Retina (tissue), 1 donor: ENCODE measurements around the gene HHATL.

Experiments used
- DNase-seq: peaks from one replicate; pipeline ENCODE4 v3.0.0-alpha.2; 2016

The HHATL gene

DNA sequence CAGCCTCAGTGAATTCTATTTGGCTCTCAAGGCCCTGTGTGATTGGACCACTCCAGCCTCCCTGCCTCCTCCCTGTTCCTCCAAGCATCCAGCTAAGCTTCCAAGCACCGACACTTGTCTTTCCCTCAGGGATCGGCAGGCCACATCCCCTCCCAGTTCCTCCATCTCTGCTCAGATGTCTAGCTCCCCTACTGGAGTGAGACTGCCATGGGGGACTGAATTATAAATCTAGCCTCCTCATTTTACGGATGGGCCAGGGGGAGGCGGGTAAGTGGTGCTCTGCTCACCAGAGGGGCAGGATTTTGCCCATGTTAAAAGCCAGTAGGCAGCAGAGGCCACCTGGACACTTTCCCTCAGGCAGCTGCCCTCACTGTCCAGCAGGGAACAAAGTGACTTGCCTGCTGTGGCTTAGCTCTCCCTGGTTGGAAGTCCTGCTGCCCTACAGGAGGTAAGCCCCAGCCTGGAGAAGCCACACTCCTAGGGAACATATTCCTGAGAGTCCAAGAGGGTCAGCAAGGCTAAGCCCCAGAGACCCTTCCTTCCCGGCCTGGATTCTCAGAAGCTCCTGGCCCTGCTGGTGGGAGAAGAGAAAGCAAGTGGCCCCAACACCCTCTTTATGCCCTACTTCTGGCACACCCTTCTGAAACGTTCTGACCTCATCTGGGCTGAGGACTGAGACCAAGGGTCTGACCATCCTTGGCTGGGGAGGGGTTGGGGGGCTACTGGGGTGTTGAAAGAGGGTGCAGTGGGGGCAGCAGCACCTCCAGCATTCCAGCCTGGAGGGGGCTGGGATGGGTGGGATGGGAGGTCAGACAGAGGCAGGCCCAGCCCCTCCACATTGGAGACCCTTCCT is 9.1 kb upstream of the HHATL start:
- no peak for DNase-seq

DNA sequence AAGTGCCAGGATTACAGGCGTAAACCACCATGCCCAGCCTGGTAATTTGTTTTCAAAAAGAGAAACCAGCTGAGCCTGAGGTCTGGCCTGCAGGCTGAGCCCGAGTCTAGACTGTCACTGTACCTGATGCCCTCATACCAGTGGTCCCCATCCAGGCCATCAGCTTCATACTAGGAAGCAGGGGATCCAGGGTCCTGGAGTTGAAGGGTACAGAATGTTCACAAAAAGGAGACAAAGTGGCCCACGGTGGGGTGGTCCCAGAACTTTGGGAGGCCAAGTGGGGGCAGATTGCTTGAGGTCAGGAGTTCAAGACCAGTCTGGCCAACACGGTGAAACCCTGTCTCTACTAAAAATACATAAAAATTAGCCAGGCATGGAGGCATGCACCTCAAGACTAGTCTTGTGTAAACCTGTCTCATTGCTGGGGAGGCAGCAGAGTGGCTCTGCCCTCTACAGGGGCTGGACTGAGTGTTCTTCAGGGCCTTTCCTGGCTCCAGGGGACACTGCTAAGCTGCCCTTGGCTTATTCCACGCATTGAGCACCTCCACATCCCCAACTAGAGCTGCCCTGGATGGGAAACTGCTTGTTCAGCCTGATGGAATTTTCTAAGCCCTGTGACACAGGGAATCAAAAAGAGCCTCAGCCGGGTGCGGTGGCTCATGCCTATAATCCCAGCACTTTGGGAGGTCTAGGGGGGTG is 7.9 kb upstream of the HHATL start:
- no peak for DNase-seq

DNA sequence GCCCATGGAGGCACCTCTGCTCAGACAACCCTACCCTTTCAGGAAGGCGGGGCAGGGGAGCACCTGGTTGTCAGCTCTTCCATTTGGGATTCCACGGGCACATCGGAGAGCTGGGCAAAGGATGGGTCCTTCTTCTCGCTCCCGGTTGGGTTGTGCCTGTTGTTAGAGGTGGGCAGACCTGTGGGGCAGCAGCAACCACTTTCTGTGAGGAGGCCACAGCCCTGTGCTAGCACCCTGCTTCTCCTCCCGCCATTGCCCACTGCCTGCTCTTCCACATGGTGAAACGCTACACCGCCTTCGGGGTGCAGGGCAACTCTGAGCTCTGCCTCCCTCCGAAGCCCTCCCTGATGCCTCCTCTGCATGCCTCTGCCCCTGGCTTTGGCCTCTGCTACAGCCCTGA is 7.0 kb upstream of the HHATL start:
- no peak for DNase-seq

DNA sequence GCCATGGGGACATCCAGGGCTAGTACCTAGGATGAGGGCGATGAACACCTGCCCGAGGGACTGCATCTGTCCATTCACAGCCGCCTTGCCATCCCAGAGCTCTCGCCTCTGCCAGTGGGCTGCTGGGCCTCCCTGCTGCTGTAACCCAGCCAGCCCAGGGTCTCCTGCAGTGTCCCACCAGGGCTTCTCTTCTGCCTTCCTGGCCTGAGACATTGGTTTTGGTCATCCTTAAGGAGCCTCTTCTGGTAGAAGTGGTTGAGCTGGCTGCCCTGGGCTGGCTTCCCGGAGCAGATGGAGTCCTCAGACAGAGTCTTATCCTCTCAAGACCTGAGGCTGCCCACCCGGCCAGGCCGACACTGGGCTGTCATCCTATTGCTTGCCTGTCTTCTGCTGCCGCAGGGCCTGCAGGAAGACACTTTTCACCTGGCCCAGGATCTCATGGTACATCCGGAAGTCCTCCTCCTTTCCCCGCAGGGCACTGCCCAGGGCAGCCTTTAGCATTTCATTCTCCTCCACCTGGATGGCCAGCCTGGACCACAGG is 6.1 kb upstream of the HHATL start:
- DNase-seq, result no peak

DNA sequence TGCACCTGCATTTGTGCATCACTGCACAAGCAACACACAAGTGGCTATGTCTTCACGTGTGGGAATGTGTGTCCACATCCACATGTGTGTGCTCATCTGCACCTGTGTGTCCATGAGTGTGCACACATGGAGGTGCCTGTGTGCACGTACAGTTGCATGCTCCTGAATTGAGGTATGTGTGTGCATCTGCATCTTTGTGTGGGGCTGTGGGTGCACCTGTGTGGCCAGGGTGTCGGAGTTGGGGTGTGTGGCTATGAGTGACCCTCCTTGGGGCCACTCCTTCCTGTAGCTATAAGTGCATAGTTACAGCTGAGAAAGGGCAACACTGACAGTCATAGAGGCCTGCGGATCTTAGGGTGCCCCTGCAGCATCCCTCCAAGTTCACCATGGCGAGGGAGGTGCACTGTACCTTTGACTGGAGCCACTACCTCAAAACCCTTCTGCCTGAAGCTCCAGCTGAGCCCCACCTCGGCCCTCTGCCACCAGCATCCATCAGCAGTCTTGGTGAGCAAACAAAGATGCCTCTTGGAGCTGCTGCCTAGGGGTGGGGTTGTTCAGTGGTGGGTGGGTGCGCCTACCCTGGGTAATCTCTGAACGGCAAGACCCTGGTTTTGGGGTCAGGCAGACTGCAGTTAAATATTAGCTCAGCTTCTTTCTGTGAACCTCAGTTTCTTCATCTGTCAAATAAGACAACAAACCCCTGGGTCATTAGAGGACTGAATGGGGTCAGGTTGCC is 5.2 kb upstream of the HHATL start:
- DNase-seq, result no peak

DNA sequence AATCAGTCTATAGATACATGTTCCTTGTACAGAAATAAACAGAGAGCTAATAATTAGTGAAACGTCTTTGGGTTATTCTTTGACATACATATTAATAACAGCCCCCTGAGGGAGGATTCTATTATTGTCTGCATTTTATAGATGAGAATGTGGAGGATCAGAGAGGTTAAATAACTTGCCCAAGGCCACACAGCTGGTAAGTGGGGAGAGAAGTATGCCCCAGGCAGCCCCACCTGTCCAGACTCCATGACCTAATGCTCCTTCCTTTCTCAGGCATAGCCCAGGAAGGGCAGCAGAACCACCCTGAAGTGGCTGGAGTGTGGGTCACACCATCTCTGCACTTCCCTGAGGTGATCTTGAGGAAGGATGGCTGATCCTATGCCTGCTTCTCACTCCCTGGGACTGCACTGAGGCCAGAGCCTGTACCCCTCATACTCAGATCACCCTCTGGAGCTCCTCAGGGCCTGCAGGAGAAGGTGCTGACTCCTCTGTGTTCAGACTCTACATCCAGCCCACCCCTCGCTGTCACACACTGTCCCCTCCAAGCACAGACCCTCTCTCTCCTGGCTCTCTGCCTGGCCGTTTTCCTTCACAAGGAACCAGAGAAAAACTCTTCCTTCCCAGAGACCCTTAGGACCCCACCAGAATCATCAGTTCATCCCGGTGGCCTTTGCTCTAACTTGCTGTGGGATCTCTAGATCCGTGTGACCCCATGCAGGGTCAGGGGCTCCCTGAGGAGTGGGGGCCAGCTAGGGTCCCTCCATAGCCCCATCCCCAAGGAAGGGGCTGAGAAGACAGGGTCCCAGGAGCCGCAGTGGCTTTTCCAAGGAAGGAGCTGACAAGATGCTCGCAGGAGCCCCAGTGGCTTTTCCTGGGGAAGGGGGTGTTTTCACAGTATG is 4.4 kb upstream of the HHATL start:
- no peak for DNase-seq

DNA sequence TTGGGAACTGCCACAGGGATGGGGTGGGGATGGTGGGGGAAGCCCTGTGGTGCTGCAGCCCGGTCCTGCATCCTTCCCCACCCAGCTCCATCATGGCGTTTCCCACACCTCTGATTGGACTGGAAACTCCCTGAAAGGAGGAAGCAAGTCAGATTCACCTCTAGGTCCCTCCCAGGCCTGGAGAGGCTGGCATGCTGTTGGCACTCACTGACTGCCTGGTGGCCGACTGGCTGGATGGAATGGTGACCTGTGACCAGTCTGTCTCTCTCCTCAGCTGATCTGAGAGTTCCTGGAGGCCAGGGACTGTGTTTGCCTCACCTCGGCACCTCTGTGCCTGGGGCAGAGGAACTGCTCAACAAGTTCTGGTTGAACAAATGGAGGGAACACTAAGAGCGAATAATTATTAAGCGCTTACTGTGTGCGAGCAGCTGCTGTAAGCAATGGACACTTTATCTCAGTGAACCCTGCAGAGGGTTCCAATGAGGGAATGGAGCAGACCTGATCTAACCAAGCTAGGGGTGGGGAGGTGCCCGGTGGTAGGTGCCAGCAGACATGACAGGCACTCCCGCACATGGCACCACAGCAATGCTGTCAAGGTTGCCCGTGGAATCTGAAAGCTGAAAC is 3.5 kb upstream of the HHATL start:
- no peak for DNase-seq

DNA sequence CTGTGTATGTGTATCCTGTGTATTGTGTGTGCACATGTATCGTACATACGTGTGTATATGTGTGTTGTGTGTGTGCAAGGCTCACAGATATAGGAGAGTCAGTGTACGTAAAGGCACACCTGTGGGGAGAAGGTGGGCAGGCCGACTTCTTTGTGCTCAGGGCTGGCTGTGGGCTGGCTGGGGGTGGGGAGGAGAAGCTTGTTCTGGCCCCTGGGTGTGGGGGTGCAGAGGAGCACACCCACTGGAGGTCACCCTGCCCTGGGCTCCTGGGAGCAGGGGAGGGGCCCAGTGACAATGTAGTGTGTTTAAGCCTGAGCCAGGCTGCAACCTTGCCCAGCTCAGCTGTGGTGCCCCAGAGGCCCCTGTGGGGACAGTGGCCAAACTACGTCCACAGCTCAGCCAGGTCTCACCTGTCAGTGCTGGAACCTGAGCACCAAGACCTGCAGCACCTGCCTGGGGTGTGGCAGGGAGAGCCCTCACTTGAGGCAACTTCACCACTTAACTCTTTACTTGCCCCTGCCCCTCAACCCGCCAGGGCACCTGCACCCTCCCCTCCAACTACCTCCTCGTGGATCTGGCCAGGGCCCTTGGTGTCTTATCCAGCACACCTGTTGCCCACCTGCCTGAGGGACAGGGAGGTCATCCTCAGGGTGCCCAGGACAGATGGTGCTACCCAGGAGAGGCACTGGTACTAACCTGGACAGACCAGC is 2.6 kb upstream of the HHATL start:
- no peak for DNase-seq

DNA sequence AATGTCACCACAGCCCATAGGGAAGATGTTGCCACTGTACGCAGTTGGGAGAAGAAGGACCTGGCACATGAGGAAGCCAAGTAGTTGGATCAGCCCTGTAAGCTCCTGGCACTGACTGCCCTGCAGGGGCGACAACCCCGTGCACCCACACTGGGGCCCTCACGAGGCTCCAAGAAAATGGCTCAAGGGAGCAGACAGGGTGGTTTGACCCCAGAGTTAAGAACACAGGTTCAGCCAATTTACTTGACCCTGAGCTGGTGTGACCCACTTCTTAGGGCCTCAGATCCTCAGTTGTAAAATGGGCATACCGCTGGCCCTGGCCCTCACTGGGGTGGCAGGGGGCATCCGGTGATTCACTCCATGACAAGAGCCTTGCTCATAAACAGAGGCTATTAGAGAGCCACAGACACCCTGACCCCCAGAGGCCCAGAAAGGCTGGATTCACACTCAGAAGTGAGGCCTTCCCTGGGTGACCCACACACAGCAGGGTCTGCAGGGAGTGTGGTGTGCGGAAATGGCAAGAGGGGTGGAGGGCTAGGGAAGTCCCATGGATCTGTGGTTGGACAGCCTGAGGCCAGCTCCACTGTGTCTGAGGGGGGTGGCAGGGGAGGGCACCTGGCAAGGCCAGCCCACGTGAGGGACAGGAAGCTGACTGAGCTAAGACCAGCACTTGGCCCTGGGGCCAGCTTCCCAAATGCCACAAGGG is 1.7 kb upstream of the HHATL start:
- no peak for DNase-seq

DNA sequence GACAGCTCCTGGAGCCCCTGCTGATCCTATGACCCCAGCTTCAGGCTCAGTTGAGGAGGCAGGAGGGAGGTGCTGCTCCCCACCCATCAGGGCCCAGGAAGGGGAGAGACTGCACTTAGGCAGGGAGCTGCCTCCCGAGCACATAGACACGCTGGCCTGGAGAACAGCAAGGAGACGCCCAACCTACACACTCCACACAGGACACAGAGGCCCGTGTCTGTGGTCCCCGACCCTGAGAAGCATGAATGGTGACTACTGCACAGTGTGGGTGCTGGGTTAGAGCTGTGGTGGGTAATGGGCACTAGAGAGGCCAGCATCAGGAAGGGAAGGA is 1.1 kb upstream of the HHATL start:
- DNase-seq, result no peak

DNA sequence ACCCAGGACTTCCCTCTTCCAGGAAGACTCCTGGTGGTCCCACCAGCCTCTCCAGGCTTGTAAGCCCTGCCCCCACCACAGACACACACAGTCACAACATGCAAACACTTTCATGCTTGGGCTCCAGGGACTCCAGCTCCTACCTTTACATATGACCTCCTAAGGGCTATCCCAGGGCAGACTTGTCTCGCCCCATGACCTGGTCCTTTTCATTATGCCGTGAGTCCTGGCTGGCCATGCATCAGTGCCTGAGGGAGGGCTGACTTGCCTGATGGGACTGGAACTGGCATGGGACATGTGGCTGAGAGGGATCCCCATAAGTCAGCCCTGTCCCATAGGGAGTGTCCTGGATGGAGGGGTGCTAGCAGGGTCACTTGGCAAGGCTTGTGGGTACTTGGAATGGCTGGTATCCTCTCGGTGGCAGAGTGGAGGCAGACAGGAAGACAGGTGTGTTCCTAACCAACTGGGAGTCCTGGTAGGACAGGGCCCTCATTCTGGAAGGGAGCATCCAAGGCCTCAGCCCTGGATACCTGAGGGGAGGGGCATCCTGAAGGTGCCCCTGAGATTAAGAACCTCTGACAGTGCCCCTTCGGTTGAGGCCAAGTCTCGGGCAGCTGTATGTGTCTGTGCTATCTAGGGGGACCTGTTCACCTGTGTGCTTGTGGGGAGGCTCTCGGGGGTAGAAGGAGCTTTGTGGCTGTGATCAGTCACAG is 540 bp upstream of the HHATL start:
- DNase-seq, result no peak

DNA sequence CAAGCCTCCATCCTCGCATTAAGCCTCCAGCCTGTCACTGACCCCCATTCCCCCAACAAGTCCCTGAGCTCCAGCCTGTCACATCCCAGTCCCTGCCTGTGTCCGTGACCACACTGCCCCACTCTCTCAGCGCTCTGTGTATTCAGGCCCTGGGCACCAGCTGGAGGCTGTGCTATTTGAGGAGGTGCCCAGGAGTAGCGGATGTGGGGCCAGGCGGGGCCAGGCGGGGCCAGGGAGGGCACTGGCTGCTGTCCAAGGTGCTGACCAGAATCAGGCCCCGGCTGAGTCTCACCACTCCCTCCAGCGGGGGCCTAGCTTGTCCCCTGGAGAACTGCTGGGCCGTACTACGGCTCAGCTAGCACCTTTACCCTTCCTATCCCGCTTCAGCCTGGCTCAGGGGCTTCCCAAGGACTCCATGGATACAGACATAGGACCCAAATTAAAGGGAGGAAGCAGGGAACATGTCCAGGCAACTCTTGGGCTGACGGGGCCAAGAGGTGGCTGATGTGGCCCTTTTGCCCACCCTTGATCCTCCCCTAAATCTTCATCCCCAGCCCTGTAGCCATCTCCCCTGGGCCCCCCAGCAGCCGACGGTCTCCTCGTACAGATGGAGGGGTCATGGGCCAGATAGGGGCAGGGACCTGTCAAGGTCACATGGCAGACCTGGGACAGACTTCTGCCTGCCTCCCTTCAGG is 1.1 kb downstream of the HHATL start:
- DNase-seq, result peak; percentile 79

DNA sequence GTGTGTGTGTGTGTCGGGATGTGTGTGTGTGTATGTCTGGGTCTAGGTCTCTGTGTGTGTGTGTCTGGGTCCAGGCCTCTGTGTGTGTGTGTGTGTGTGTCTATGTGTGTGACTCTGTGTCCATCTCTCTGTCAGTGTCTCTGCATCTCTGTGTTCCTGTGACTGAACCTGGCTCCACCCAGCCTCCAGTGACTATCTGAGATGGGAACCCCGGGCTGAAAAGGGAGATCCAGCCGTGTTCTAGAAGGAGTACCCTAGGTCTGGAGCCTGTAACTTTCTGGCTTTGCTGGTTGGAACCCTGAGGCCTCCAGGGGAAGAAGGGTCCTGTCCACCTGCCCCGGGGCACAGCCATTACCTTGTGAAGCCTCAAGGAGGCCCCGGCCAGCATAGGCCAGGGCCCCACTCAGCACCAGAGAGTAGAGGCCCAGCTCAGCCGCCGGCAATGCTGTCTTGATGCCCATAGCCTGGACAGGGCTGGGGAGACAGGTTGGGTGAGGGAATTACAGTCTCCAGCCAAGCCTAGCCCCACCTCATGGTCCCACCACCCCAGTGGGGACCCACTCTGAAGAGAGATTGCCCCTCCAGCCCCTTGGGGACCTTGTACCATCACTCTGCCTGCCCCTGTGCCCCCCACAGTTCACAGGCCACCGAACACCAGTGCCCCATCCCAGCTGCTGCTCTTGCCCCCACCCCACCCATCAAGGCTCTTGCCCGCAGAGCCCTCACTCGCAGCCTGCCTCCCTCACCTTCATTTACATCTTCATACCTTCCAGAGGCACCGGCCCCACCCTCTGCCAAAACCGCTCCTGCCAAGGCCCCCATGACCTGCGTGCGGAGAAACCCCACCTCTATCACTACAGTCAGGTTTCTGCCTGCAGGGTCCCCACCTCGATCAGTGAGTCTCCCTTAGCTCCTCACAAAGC is 2.0 kb downstream of the HHATL start:
- no peak for DNase-seq

DNA sequence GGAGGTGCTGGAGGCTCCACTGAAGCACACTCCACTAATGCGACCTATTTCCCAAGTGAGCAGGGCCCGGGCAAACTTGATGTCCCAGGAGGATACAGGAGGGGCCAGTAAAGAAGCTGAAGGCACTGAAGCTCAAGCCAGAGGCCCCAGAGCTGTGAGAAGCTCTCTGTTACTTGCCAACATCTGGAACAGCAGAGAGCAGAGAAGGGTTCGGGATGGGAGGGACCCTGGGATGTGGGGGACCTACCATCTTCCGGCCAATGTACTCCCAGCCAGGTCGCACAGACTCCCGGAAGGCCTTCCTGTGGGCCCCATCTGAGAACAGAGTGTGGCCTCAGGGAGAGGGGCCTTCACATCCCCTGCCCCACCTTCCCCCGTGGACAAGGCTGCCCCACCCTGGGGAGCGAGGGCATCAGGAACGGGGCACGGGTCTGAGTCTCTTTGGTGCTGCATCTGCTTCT is 3.1 kb downstream of the HHATL start:
- no peak for DNase-seq

DNA sequence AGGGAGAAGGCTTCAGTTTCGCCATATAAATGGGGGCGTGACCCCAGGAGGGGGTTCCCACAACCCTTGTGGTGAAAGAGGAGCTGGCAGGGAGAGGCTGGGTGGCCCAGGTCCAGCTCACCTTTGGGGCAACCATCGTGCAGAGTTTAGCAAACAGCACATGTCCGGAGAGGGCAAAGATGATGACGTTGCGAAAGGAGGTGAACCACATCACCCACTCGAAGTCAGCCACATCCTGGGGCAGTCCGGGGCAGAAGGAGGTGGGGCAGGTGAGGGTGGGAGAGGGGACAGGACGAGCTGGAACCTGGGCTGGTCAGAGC is 3.7 kb downstream of the HHATL start:
- no peak for DNase-seq

DNA sequence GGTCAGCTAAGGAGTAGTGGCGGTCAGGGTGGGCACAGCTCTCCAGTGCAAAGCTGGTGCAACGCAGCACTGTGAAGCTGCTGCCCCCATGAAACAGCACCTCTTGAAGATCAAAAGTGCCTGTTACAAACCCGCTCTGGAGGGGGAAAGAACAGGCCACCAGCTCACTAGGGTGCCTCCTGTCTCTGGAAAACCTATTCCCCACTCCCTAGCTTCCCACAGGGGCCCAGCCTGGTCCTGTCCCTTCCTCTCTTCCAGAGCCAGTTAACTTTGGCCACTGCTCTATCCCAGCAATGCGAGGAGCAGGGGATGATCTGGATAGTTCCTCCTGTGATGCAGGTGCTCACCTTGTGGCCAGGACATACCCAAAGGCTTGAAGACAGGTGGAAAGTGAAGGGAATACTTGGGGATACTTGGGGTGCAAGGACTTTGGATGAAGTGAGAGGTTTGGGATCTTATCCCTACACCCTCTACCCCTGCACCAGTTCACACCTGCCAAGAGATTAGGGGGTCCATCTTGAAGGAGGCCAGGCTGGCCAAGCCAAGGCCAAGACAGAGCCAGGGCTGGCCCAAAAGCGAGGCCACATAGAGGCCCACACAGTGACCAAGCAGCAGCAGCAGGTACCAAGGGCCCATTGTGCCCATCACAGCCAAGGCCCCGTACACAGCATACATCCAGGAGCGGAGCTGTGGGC is 4.2 kb downstream of the HHATL start:
- no peak for DNase-seq

DNA sequence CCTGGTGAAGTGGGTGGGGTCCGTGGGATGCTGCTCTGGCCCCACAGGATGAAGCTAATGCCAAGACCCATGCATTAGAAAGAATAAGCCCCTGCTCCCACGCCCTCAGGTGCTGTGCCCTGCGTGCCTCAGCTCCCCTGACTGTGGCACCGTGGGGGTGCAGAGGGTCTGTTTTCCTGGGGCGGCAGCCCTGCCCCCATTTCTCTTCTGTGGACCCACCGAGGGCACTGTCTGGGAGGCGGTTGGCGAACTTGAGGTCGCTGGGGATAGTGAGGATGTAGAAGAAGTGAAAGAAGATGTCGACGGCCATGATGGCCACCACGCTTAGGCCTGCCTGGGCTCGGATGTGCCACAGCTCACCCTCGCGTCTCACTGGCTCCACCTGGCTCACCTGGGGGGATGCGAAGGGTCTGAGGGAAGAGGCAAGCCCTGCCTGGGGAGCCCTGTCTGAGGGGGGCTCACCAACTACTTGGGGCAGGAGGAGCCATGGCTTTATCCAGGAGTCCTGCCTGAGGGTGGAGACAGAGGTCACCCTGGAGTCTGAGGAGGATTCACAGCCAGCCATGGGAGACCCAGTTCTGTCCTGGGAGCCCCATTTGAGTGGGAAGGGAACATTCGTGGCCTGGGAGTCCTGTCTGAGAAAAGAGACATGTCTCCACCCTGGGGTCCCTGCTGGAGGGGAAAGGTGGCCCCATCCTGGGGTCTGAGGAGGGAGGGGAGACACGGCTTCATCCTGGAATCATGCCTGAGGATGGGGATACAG is 5.1 kb downstream of the HHATL start:
- no peak for DNase-seq
